H1 (cell line): ENCODE results near the gene ATP6V1A. TPM values are rescaled to one million over a fixed set of nuclear protein-coding genes. Genes with fewer than 3 reads are reported as not detected.

Source experiments
- CTCF ChIA-PET: fragments of 300-600 bp; sonication (Branson Sonifier 250); formaldehyde crosslinking; loops from one replicate; lab custom pipeline; 2021; ENCODE audit not compliant: partially characterized antibody; lab: Charles Lee
- POLR2A ChIA-PET: fragments of 300-600 bp; sonication (Branson Sonifier 250); formaldehyde crosslinking; loops from one replicate; lab custom pipeline; 2021; ENCODE audit warnings: inconsistent platforms; ENCODE audit not compliant: partially characterized antibody; lab: Charles Lee
- DNase-seq, 2 experiments: peaks; one replicate each; pipeline versions ENCODE4 v3.0.0 to v3.0.0-alpha.2; 2010 to 2022; ENCODE audit warnings: low spot score in 2 of 2, low read depth in 1 of 2, mixed read lengths in 1 of 2
- FAIRE-seq: peaks from 2 replicates; lab custom pipeline; 2011; peaks lifted over from hg19 to GRCh38; lab: Jason Lieb, UNC
- H2AFZ ChIP-seq: 2 replicates; pipeline ENCODE4 v1.8.1; 2012; ENCODE audit warnings: low read length, inconsistent platforms
- H2AK5ac ChIP-seq: 2 replicates; pipeline ENCODE4 v1.6.1; 2013; ENCODE audit warnings: low read depth, low read length
- H2BK120ac ChIP-seq: replicated peaks from 2 replicates; pipeline ENCODE3; 2013; ENCODE audit warnings: low read depth, low read length, inconsistent platforms
- H2BK12ac ChIP-seq: 2 replicates; pipeline ENCODE4 v1.6.1; 2013; ENCODE audit warnings: low read depth, low read length
- H2BK15ac ChIP-seq: 2 replicates; pipeline ENCODE4 v1.6.1; 2013; ENCODE audit warnings: low read length
- H2BK20ac ChIP-seq: 2 replicates; pipeline ENCODE4 v1.6.1; 2013; ENCODE audit warnings: low read length
- H2BK5ac ChIP-seq: 2 replicates; pipeline ENCODE4 v1.6.1; 2013; ENCODE audit warnings: low read depth, low read length
- H3K14ac ChIP-seq: 2 replicates; pipeline ENCODE4 v1.6.1; 2013; ENCODE audit warnings: inconsistent platforms; ENCODE audit not compliant: insufficient read length
- H3K18ac ChIP-seq: 2 replicates; pipeline ENCODE4 v1.6.1; 2013; ENCODE audit warnings: low read length; ENCODE audit errors: extremely low read depth
- H3K23ac ChIP-seq: 2 replicates; pipeline ENCODE4 v1.6.1; 2013; ENCODE audit warnings: inconsistent platforms; ENCODE audit not compliant: insufficient read length
- H3K23me2 ChIP-seq: 2 replicates; pipeline ENCODE4 v1.6.1; 2013; ENCODE audit warnings: low read depth, low read length
- H3K27ac ChIP-seq: 2 replicates; pipeline ENCODE4 v1.6.1; 2011; ENCODE audit warnings: low read depth, low read length, inconsistent platforms
- H3K27me3 ChIP-seq, 4 experiments: replicated peaks in 1 of 4; 1 replicate in 1 of 4; 2 replicates in 3 of 4; pipeline versions ENCODE4 v1.6.1 to v1.8.1; 2011 to 2013; ENCODE audit warnings: low read length in 3 of 4, mild to moderate bottlenecking in 3 of 4, inconsistent platforms in 2 of 4, mixed read lengths in 2 of 4, moderate library complexity in 1 of 4; ENCODE audit not compliant: control insufficient read depth in 3 of 4, insufficient read depth in 3 of 4; ENCODE audit errors: extremely low read depth in 1 of 4
- H3K36me3 ChIP-seq, 4 experiments: 2 replicates each; pipeline versions ENCODE4 v1.6.1 to v1.8.1; 2011 to 2013; ENCODE audit warnings: mild to moderate bottlenecking in 4 of 4, low read length in 3 of 4, moderate library complexity in 2 of 4, control low read depth in 1 of 4, inconsistent platforms in 1 of 4; ENCODE audit not compliant: insufficient read depth in 4 of 4, control insufficient read depth in 2 of 4
- H3K4ac ChIP-seq: replicated peaks from 2 replicates; pipeline ENCODE3; 2013; ENCODE audit warnings: low read length, low read depth, mixed read lengths, inconsistent platforms; ENCODE audit not compliant: insufficient read length
- H3K4me1 ChIP-seq, 4 experiments: replicated peaks in 1 of 4; 1 replicate in 1 of 4; 2 replicates in 3 of 4; pipeline versions ENCODE4 v1.6.1 to v1.8.1; 2011 to 2013; ENCODE audit warnings: low read length in 3 of 4, inconsistent platforms in 2 of 4, mixed read lengths in 1 of 4; ENCODE audit not compliant: insufficient read depth in 4 of 4, control insufficient read depth in 3 of 4
- H3K4me2 ChIP-seq, 2 experiments: 2 replicates each; pipeline versions ENCODE4 v1.6.1 to v1.8.1; 2011 to 2013; ENCODE audit warnings: low read depth in 2 of 2, low read length in 2 of 2, control low read depth in 1 of 2, inconsistent platforms in 1 of 2, mild to moderate bottlenecking in 1 of 2; ENCODE audit not compliant: insufficient read depth in 1 of 2
- H3K4me3 ChIP-seq, 4 experiments: fragments of 200-600, 300-600 bp in 1 of 4; sonication (generic), shearing (Covaris generic), sonication (Bioruptor Twin) in 1 of 4; 2 replicates each; pipeline versions ENCODE4 v1.5.1 to v1.8.1; 2011 to 2016; ENCODE audit warnings: low read length in 4 of 4, low read depth in 3 of 4, control low read depth in 2 of 4, inconsistent platforms in 2 of 4, mild to moderate bottlenecking in 2 of 4, mixed read lengths in 1 of 4, moderate library complexity in 1 of 4; ENCODE audit not compliant: insufficient read depth in 2 of 4; ENCODE audit errors: extremely low read depth in 1 of 4
- H3K56ac ChIP-seq: replicated peaks from 2 replicates; pipeline ENCODE3; 2013; ENCODE audit warnings: low read depth, mild to moderate bottlenecking, mixed read lengths, low read length, inconsistent platforms; ENCODE audit not compliant: insufficient read length
- H3K79me1 ChIP-seq: 2 replicates; pipeline ENCODE4 v1.6.1; 2013; ENCODE audit warnings: low read depth, low read length, control low read depth
- H3K79me2 ChIP-seq, 2 experiments: 2 replicates each; pipeline versions ENCODE4 v1.6.1 to v1.8.1; 2012 to 2013; ENCODE audit warnings: low read length in 2 of 2, mild to moderate bottlenecking in 2 of 2, inconsistent platforms in 1 of 2; ENCODE audit not compliant: insufficient read depth in 2 of 2, control insufficient read depth in 1 of 2
- H3K9ac ChIP-seq, 4 experiments: replicated peaks in 1 of 4; 1 replicate in 1 of 4; 2 replicates in 3 of 4; pipeline versions ENCODE4 v1.6.1 to v1.8.1; 2011 to 2013; ENCODE audit warnings: low read depth in 3 of 4, low read length in 3 of 4, control low read depth in 2 of 4, mild to moderate bottlenecking in 2 of 4, moderate library complexity in 2 of 4, inconsistent platforms in 1 of 4; ENCODE audit errors: extremely low read depth in 1 of 4
- H3K9me3 ChIP-seq, 2 experiments: 2 replicates each; pipeline versions ENCODE4 v1.6.1 to v1.8.1; 2012 to 2013; ENCODE audit warnings: mild to moderate bottlenecking in 2 of 2, moderate library complexity in 2 of 2, control low read depth in 1 of 2, inconsistent platforms in 1 of 2, low read depth in 1 of 2, low read length in 1 of 2, mixed read lengths in 1 of 2; ENCODE audit not compliant: insufficient read depth in 2 of 2
- H4K20me1 ChIP-seq, 2 experiments: replicated peaks in 1 of 2; 2 replicates each; pipeline versions ENCODE3 to v1.8.1; 2011 to 2013; ENCODE audit warnings: inconsistent platforms in 2 of 2, low read length in 2 of 2, mild to moderate bottlenecking in 1 of 2; ENCODE audit not compliant: insufficient read depth in 2 of 2, control insufficient read depth in 1 of 2
- H4K5ac ChIP-seq: 2 replicates; pipeline ENCODE4 v1.6.1; 2013; ENCODE audit warnings: low read length, low read depth, mixed read lengths, inconsistent platforms; ENCODE audit not compliant: insufficient read length
- H4K8ac ChIP-seq: 2 replicates; pipeline ENCODE4 v1.8.0; 2013; ENCODE audit warnings: mild to moderate bottlenecking, moderate library complexity, low read length, inconsistent platforms; ENCODE audit not compliant: insufficient read depth; ENCODE audit errors: extremely low read depth
- H4K91ac ChIP-seq: replicated peaks from 2 replicates; pipeline ENCODE3; 2013; ENCODE audit warnings: low read length, mixed read lengths, inconsistent platforms; ENCODE audit not compliant: insufficient read length
- CBX8 ChIP-seq: fragments of 300-800, 300-1000 bp; sonication (generic); IDR thresholded peaks from 2 replicates; pipeline ENCODE4 v1.7.1; 2016; ENCODE audit warnings: low read depth, low read length, borderline replicate concordance
- RFX5 ChIP-seq: IDR thresholded peaks from 2 replicates; pipeline ENCODE4 v1.6.1; 2011; ENCODE audit warnings: low read depth, low read length, improper control_type of control experiment, borderline replicate concordance
- SP2 ChIP-seq: IDR thresholded peaks from 2 replicates; pipeline ENCODE4 v1.6.1; 2012; ENCODE audit warnings: mild to moderate bottlenecking, low read length, inconsistent platforms
- SP4 ChIP-seq: IDR thresholded peaks from 2 replicates; pipeline ENCODE4 v1.6.1; 2012; ENCODE audit warnings: low read length, inconsistent platforms
- TAF7 ChIP-seq: optimal IDR thresholded peaks from 2 replicates; pipeline ENCODE3; 2011; ENCODE audit warnings: low read depth, mild to moderate bottlenecking, inconsistent platforms, low read length, moderate library complexity, borderline replicate concordance
- YY1 ChIP-seq: IDR thresholded peaks from 2 replicates; pipeline ENCODE4 v1.6.1; 2011; ENCODE audit warnings: low read depth, mild to moderate bottlenecking, low read length
- WGBS, 2 experiments: shearing (Covaris generic) in 1 of 2; methylation state at CpG; one replicate each; pipeline versions ENCODE4 v1.1.6 to v1.1.7; 2013 to 2015; ENCODE audit warnings: low lambda C conversion rate in 2 of 2, mixed read lengths in 2 of 2, inconsistent platforms in 1 of 2, low coverage in 1 of 2, missing lambda C conversion rate in 1 of 2; ENCODE audit not compliant: insufficient replicate concordance in 2 of 2, insufficient coverage in 1 of 2, insufficient read length in 1 of 2; ENCODE audit errors: extremely low coverage in 1 of 2, missing lambda C conversion rate in 1 of 2; 5-methylcytosine and 5-hydroxymethylcytosine counted together
- polyA plus RNA-seq, 7 experiments: library from polyadenylated mRNA; depleted of rRNA in 3 of 7; stranded (reverse) in 5 of 7; unstranded in 2 of 7; fragments of >200 nt in 5 of 7; fragments of 200-250 nt in 2 of 7; gene quantifications; 1 replicate in 5 of 7; 2 replicates in 1 of 7; 4 replicates in 1 of 7; pipeline versions ENCODE4 v1.2.1 to v1.2.3, GENCODE V29; 2011 to 2013; ENCODE audit warnings: missing spikeins in 2 of 7, mixed read lengths in 2 of 7
- total RNA-seq: library from RNA; stranded (reverse); fragmentation: NEBNext Ultra II Directional; extraction: Animal tissue kit (Norgen Biotek cat#: 25700); gene quantifications from 2 replicates; pipeline ENCODE4 v1.2.1, GENCODE V29; 2021
- TF ChIP-seq, protein P1 (sequence below): IDR thresholded peaks from 2 replicates; pipeline ENCODE4 v1.6.1; 2012; ENCODE audit warnings: inconsistent platforms
- TF ChIP-seq, protein P2 (sequence below): IDR thresholded peaks from 2 replicates; pipeline ENCODE4 v1.6.1; 2012; ENCODE audit warnings: inconsistent platforms

Gene ATP6V1A
- total and polyA plus RNA-seq, 2 of the 8 experiments (the other 6 are each of a cell fraction or from before 2014, with no cell fraction given): 15.4 to 90.9 TPM

DNA sequence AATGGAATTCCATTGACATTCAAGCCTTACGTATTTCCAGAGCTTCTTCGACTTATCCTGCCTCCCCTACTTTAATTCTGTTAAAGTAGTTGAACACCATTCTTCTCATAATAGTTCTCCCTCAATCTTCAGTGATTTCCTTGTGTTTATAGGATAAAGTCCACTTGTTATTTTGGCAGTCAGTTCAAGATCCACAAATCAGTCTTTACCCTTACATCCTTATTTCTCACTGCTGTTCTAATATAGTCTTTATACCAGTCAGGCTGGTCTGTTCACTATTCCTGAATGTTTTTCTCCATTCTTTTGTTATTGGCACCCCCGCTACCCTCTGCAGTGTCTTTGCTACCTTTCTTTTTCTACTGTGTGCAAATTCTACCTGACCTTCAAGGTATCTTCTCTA lies 29.7 kb downstream of the ATP6V1A start:
- Histone ChIP-seq H2AK5ac (no peak overlapping the region), H2BK120ac (no peak overlapping the region), H3K27ac (no peak overlapping the region), H3K14ac (no peak overlapping the region), H2BK20ac (no peak overlapping the region), H2BK5ac (no peak overlapping the region), H3K36me3 (no peaks in the 10 kb centered on the region; a peak in 1 of 8 replicates), H4K8ac (no peak overlapping the region), H3K23me2 (no peaks in the 10 kb centered on the region), H2AFZ (no peak overlapping the region), H3K79me2 (peaks cover 0 to 2% of the 10 kb centered on the region in 2 experiments; a peak in 1 of 4 replicates), H3K18ac (no peak overlapping the region), H2BK15ac (no peak overlapping the region), H3K79me1 (peaks cover 3% of the 10 kb centered on the region; the same call in 1 of the 2 replicates), H3K23ac (no peak overlapping the region), H4K91ac (no peak overlapping the region), H3K4me3 (no peak overlapping the region), H2BK12ac (no peak overlapping the region), H3K27me3 (no peaks in the 10 kb centered on the region), H3K9me3 (no peaks in the 10 kb centered on the region), H4K5ac (no peak overlapping the region), H4K20me1 (peaks cover 0 to 2% of the 10 kb centered on the region in 2 experiments), H3K9ac (no peak overlapping the region), H3K4me1 (peaks cover 0 to 7% (median 0%) of the 10 kb centered on the region in 4 experiments; a peak in 1 of 7 replicates), H3K4ac (no peak overlapping the region), H3K56ac (no peak overlapping the region), H3K4me2 (no peak overlapping the region)
- CTCF ChIA-PET: interaction anchor here (0.5 to 1.3 kb wide), 2 partner anchors 49 to 353 kb away, joined by 3 read pairs; no protein-coding TSS in a partner anchor
- POLR2A ChIA-PET: interaction anchor here (0.9 to 1.3 kb wide), 2 partner anchors 9 to 16 kb away, joined by 3 read pairs; no protein-coding TSS in a partner anchor
- FAIRE-seq (no peak), DNase-seq (no peak)
- TF ChIP-seq RFX5 (no peak), SP4 (no peak), SP2 (no peak), YY1 (no peak), TAF7 (no peak), CBX8 (no peak)
- TF ChIP-seq, protein P1, sequence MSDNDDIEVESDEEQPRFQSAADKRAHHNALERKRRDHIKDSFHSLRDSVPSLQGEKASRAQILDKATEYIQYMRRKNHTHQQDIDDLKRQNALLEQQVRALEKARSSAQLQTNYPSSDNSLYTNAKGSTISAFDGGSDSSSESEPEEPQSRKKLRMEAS: no peak
- TF ChIP-seq, protein P2, sequence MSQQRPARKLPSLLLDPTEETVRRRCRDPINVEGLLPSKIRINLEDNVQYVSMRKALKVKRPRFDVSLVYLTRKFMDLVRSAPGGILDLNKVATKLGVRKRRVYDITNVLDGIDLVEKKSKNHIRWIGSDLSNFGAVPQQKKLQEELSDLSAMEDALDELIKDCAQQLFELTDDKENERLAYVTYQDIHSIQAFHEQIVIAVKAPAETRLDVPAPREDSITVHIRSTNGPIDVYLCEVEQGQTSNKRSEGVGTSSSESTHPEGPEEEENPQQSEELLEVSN: no peak
- WGBS, 2 experiments: 82% methylated on average over 3 of the region's 3 CpGs; no CpG with 5 or more reads in 1 of the 2 experiments
